SK-N-SH treated with all-trans-retinoic acid at 6 μM for 48 hours (cell line): ENCODE results near the gene RPL27A.

Experiments used
- ATAC-seq: fragments of 200-7000 bp; cut with Tn5 transposase; 3 replicates; pipeline ENCODE4 v1.9.1; 2020; ENCODE audit warnings: mild to moderate bottlenecking, moderate library complexity
- ARNTL ChIP-seq: fragments of 450-650 bp; formaldehyde crosslinking; IDR thresholded peaks from 2 replicates; pipeline ENCODE4 v1.5.0; 2020; ENCODE audit warnings: low read depth, mild to moderate bottlenecking, moderate library complexity, borderline replicate concordance
- BACH2 ChIP-seq: fragments of 250-450 bp; sonication (Bioruptor Pico); IDR thresholded peaks from 2 replicates; pipeline ENCODE4 v1.9.0; 2021; ENCODE audit warnings: mild to moderate bottlenecking, borderline replicate concordance
- CREB5 ChIP-seq: fragments of 250-450 bp; sonication (Bioruptor Pico); IDR thresholded peaks from 2 replicates; pipeline ENCODE4 v1.5.1; 2020; ENCODE audit warnings: low read depth, mild to moderate bottlenecking, moderate library complexity
- CSDC2 ChIP-seq: fragments of 250-450 bp; sonication (Bioruptor Pico); IDR thresholded peaks from 2 replicates; pipeline ENCODE4 v1.5.0; 2020; ENCODE audit warnings: mild to moderate bottlenecking, moderate library complexity
- CSRNP3 ChIP-seq: fragments of 250-450 bp; sonication (Bioruptor Pico); IDR thresholded peaks from 2 replicates; pipeline ENCODE4 v1.5.1; 2021; ENCODE audit warnings: mild to moderate bottlenecking, moderate library complexity
- GLIS3 ChIP-seq: fragments of 250-450 bp; sonication (Bioruptor Pico); IDR thresholded peaks from 2 replicates; pipeline ENCODE4 v1.5.0; 2020; ENCODE audit warnings: mild to moderate bottlenecking, moderate library complexity
- ISL1 ChIP-seq: fragments of 250-450 bp; sonication (Bioruptor Pico); IDR thresholded peaks from 2 replicates; pipeline ENCODE4 v2.1.2; 2022; ENCODE audit warnings: mild to moderate bottlenecking, moderate library complexity
- PATZ1 ChIP-seq: fragments of 250-450 bp; sonication (Bioruptor Pico); IDR thresholded peaks from 2 replicates; pipeline ENCODE4 v1.8.0; 2020; ENCODE audit warnings: mild to moderate bottlenecking, moderate library complexity, borderline replicate concordance
- POU6F1 ChIP-seq: fragments of 250-450 bp; sonication (Bioruptor Pico); IDR thresholded peaks from 2 replicates; pipeline ENCODE4 v1.8.0; 2021; ENCODE audit warnings: low read depth, mild to moderate bottlenecking, moderate library complexity, borderline replicate concordance
- PPARA ChIP-seq: fragments of 250-450 bp; sonication (Bioruptor Pico); IDR thresholded peaks from 2 replicates; pipeline ENCODE4 v1.5.0; 2020; ENCODE audit warnings: mild to moderate bottlenecking, borderline replicate concordance
- RARB ChIP-seq: fragments of 250-450 bp; sonication (Bioruptor Pico); IDR thresholded peaks from 2 replicates; pipeline ENCODE4 v1.8.0; 2021; ENCODE audit warnings: mild to moderate bottlenecking, moderate library complexity
- SNAI2 ChIP-seq: fragments of 250-450 bp; sonication (Bioruptor Pico); IDR thresholded peaks from 2 replicates; pipeline ENCODE4 v1.5.0; 2020; ENCODE audit warnings: mild to moderate bottlenecking, moderate library complexity
- TCF4 ChIP-seq: fragments of 250-450 bp; sonication (Bioruptor Pico); IDR thresholded peaks from 2 replicates; pipeline ENCODE4 v1.8.0; 2021; ENCODE audit warnings: mild to moderate bottlenecking, moderate library complexity, borderline replicate concordance
- TOX ChIP-seq: fragments of 250-450 bp; sonication (Bioruptor Pico); IDR thresholded peaks from 2 replicates; pipeline ENCODE4 v1.8.0; 2021; ENCODE audit warnings: mild to moderate bottlenecking, moderate library complexity, borderline replicate concordance
- TSHZ2 ChIP-seq: fragments of 250-450 bp; sonication (Bioruptor Pico); IDR thresholded peaks from 2 replicates; pipeline ENCODE4 v1.5.0; 2020; ENCODE audit warnings: mild to moderate bottlenecking, moderate library complexity
- ZC3H10 ChIP-seq: fragments of 250-450 bp; sonication (Bioruptor Pico); IDR thresholded peaks from 2 replicates; pipeline ENCODE4 v1.5.1; 2021; ENCODE audit warnings: mild to moderate bottlenecking, moderate library complexity
- ZFP3 ChIP-seq: fragments of 250-450 bp; sonication (Bioruptor Pico); IDR thresholded peaks from 2 replicates; pipeline ENCODE4 v1.5.0; 2020; ENCODE audit warnings: mild to moderate bottlenecking, moderate library complexity
- ZFP30 ChIP-seq: fragments of 450-650 bp; formaldehyde crosslinking; IDR thresholded peaks from 2 replicates; pipeline ENCODE4 v1.5.0; 2022; ENCODE audit warnings: mild to moderate bottlenecking, moderate library complexity
- ZNF565 ChIP-seq: fragments of 450-650 bp; formaldehyde crosslinking; conservative IDR thresholded peaks from 2 replicates; pipeline ENCODE4 v1.5.0; 2020; ENCODE audit warnings: low read depth, mild to moderate bottlenecking, moderate library complexity
- ZNF70 ChIP-seq: fragments of 450-650 bp; formaldehyde crosslinking; IDR thresholded peaks from 2 replicates; pipeline ENCODE4 v1.5.0; 2020; ENCODE audit warnings: mild to moderate bottlenecking, moderate library complexity
- ZNF8 ChIP-seq: fragments of 450-650 bp; formaldehyde crosslinking; IDR thresholded peaks from 2 replicates; pipeline ENCODE4 v1.5.0; 2020; ENCODE audit warnings: mild to moderate bottlenecking, moderate library complexity

The RPL27A gene

DNA sequence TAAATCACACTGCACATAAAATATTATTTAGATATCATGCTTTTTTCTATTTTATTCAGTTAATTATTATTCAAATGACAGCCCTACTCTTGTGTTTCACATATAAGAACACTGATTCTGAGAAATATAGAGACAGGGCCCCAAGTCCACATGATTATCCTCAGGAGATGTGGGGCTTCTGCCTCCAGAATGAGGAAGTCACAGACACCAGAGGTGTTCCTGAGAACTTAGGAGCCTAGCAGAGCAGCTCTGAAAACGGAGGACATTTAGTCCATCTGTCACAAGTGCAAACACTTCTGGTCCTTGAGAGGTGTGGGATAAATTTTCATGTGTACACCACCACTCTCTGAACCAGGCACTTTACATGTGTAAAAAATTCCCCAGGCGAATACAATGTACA is 26.3 kb upstream of the RPL27A start:
- no peak for ATAC-seq
- TF ChIP-seq ISL1 (CRISPR knock-in tag) (no peak), RARB (CRISPR knock-in tag) (no peak), ZNF8 (no peak), TOX (CRISPR knock-in tag) (no peak)

- TF ChIP-seq POU6F1 (no peak), CREB5 (CRISPR knock-in tag) (no peak), ISL1 (CRISPR knock-in tag) (no peak), ARNTL (CRISPR knock-in tag) (no peak), ZFP30 (no peak), PPARA (no peak), ZFP3 (CRISPR knock-in tag) (no peak), ZNF565 (no peak), TOX (CRISPR knock-in tag) (no peak), PATZ1 (CRISPR knock-in tag) (no peak), CSDC2 (CRISPR knock-in tag) (no peak), TSHZ2 (CRISPR knock-in tag) (no peak), ZNF8 (no peak), TCF4 (CRISPR knock-in tag) (no peak), BACH2 (CRISPR knock-in tag) (no peak), GLIS3 (no peak), CSRNP3 (CRISPR knock-in tag) (no peak), ZC3H10 (CRISPR knock-in tag) (no peak)
- ATAC-seq: no peak
These were observed 24.1 kb upstream of the RPL27A start for GRCh38 chr11:8658321-8659057.

DNA sequence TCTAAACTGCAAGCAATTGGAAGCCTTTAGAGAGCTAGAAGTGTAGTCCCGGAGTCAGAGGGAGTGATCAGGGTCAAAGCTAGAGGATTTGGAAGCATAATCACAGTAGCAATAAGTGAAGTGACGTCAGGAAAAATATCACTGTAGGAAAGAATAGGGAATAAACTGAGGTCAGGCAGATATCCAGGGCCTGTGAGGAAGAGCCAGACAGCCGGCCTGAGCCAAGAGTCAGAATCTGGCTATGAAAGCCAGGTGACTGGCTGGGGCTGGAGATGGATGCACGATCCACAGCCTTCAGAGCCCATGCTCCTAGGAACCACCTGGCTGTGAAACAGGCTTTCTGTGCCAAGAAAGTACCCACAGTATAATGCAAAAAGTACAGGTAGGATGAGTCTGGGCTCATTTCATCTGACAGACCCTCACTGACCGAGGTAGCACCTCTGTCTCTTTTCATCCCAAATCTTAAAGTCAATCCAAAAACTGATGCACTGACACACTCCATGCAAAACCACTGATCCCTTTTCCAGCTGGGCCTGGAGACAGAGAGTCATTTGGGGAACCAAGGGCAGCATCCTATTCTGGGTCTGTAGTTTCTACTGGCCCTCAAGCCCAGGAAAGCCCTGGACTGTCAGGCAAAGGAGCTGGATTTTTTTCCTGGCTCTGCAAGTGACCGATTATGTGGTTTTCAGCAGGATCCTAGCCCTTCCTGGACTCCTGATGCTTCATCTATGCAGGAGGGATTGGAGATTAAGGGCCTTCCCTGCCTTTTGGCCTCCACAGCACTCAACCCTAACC is 21.4 kb upstream of the RPL27A start:
- ATAC-seq: no peak
- TF ChIP-seq ZNF565 (no peak), TSHZ2 (CRISPR knock-in tag) (no peak), ISL1 (CRISPR knock-in tag) (no peak), ZNF70 (CRISPR knock-in tag) (no peak), SNAI2 (no peak), PPARA (no peak), CSRNP3 (CRISPR knock-in tag) (no peak), ZFP3 (CRISPR knock-in tag) (no peak)
